Esophagus (tissue), 2 donors: ENCODE data around the gene CHFR. TPM values are rescaled to one million over a fixed set of nuclear protein-coding genes. Genes with fewer than 3 reads are reported as not detected.
"Not testable (repeated sequence)": the region's sequence is repeated elsewhere in the genome, so short reads cannot be mapped to it uniquely, and the experiment has no call there.

Experiments used
- H3K27ac ChIP-seq, 2 donors: one replicate each; pipeline ENCODE4 v1.5.1; 2013; ENCODE audit warnings: low read depth in 2 of 2, mild to moderate bottlenecking in 2 of 2, inconsistent platforms in 1 of 2, low read length in 1 of 2, moderate library complexity in 1 of 2
- H3K27me3 ChIP-seq, 2 donors: one replicate each; pipeline ENCODE4 v1.6.1; 2013; ENCODE audit warnings: low read length in 2 of 2, control low read depth in 1 of 2, mild to moderate bottlenecking in 1 of 2; ENCODE audit not compliant: insufficient read depth in 2 of 2, control insufficient read depth in 1 of 2
- H3K36me3 ChIP-seq, 2 donors: one replicate each; pipeline ENCODE4 v1.6.1; 2013; ENCODE audit warnings: low read length in 1 of 2; ENCODE audit not compliant: control insufficient read depth in 2 of 2, insufficient read depth in 2 of 2
- H3K4me1 ChIP-seq, 2 donors: one replicate each; pipeline ENCODE4 v1.6.1; 2013; ENCODE audit warnings: low read length in 1 of 2; ENCODE audit not compliant: control insufficient read depth in 2 of 2, insufficient read depth in 2 of 2
- H3K4me3 ChIP-seq, 2 donors: one replicate each; pipeline ENCODE4 v1.5.1; 2013; ENCODE audit warnings: low read length in 2 of 2, mild to moderate bottlenecking in 2 of 2, low read depth in 1 of 2, moderate library complexity in 1 of 2
- H3K9me3 ChIP-seq, 2 donors: one replicate each; pipeline ENCODE4 v1.6.1; 2013; ENCODE audit warnings: mild to moderate bottlenecking in 2 of 2, low read depth in 1 of 2, low read length in 1 of 2, moderate library complexity in 1 of 2; ENCODE audit not compliant: control insufficient read depth in 2 of 2, insufficient read depth in 1 of 2
- WGBS, 2 donors: extraction: QIAGEN DNeasy Blood & Tissue Kit; methylation state at CpG; one replicate each; pipeline ENCODE4 v1.1.7; 2013; 5-methylcytosine and 5-hydroxymethylcytosine counted together
- polyA plus RNA-seq, 2 donors: library from polyadenylated mRNA; stranded (reverse); fragments of 200-250 nt; gene quantifications; one replicate each; pipeline ENCODE4 v1.2.3, GENCODE V29; 2013
- donor health status: healthy with polysubstance abuse.
- donor health status: Bipolar disorder and iron deficiency.

The CHFR gene
- 10 to 100 TPM; 20.4 to 30.2 TPM for polyA plus RNA-seq

GRCh38 chr12:132887513-132888351, at the start of gene CHFR:
CHFR (minus strand) TSS chr12:132887605; CDS start chr12:132887328, 277 bp downstream.
- no peaks in the 10 kb centered on the region for H3K4me1 ChIP-seq
- H3K4me3 ChIP-seq = peak within 1 kb of the TSS; percentile 88 to 99
- 1 to 2% methylated on average over 84 of the region's 84 CpGs for WGBS, 2 donors
- no peaks in the 10 kb centered on the region for H3K27me3 ChIP-seq
- H3K36me3 ChIP-seq = peaks cover 0 to 2% of the 10 kb centered on the region in 2 donors
- peak within 1 kb of the TSS; percentile 92 to 98 for H3K27ac ChIP-seq
- H3K9me3 ChIP-seq = no peaks in the 10 kb centered on the region

GRCh38 chr12:132936921-132937320, 49.5 kb upstream of the CHFR start:
- not testable (repeated sequence) for H3K27me3 ChIP-seq, H3K4me1 ChIP-seq, H3K27ac ChIP-seq, H3K4me3 ChIP-seq
- H3K9me3 ChIP-seq = peaks cover 9 to 30% of the 10 kb centered on the region in 2 donors
- H3K36me3 ChIP-seq = peaks cover 3 to 15% of the 10 kb centered on the region in 2 donors
- 96 to 98% methylated on average over 8 of the region's 8 CpGs for WGBS, 2 donors

- Histone ChIP-seq H3K9me3 (peaks cover 4 to 25% of the 10 kb centered on the region in 2 donors), H3K4me1 (no peaks in the 10 kb centered on the region), H3K4me3 (no peak overlapping the region), H3K36me3 (peaks cover 3 to 9% of the 10 kb centered on the region in 2 donors), H3K27ac (no peak overlapping the region), H3K27me3 (no peaks in the 10 kb centered on the region)
- WGBS, 2 donors = 88 to 94% methylated on average over 2 of the region's 2 CpGs
Measured at GRCh38 chr12:132936163-132936562, 48.8 kb upstream of the CHFR start.

GRCh38 chr12:132926415-132926833, 39.0 kb upstream of the CHFR start:
- peaks cover 3% of the 10 kb centered on the region in 2 donors for H3K36me3 ChIP-seq
- 99% methylated on average over 6 of the region's 6 CpGs for WGBS, 2 donors
- H3K27ac ChIP-seq = no peak overlapping the region
- H3K27me3 ChIP-seq = no peaks in the 10 kb centered on the region
- no peaks in the 10 kb centered on the region for H3K4me1 ChIP-seq
- no peak overlapping the region for H3K4me3 ChIP-seq
- peaks cover 31 to 42% of the 10 kb centered on the region in 2 donors for H3K9me3 ChIP-seq

GRCh38 chr12:132925597-132926414, 38.4 kb upstream of the CHFR start:
- Histone ChIP-seq H3K4me3 (peak overlapping the region in 1 of 2 donors; percentile 9), H3K4me1 (no peaks in the 10 kb centered on the region), H3K36me3 (peaks cover 3% of the 10 kb centered on the region in 2 donors), H3K27ac (no peak overlapping the region), H3K9me3 (peaks cover 29 to 40% of the 10 kb centered on the region in 2 donors), H3K27me3 (no peaks in the 10 kb centered on the region)
- 95 to 100% methylated on average over 8 of the region's 8 CpGs for WGBS, 2 donors

GRCh38 chr12:132924356-132924755, 37.0 kb upstream of the CHFR start:
- Histone ChIP-seq H3K4me3 (no peak overlapping the region), H3K4me1 (no peaks in the 10 kb centered on the region), H3K36me3 (peaks cover 3% of the 10 kb centered on the region in 2 donors), H3K9me3 (peaks cover 25 to 37% of the 10 kb centered on the region in 2 donors), H3K27me3 (no peaks in the 10 kb centered on the region), H3K27ac (no peak overlapping the region)
- 96 to 100% methylated on average over 3 of the region's 3 CpGs for WGBS, 2 donors

- Histone ChIP-seq H3K27ac (no peak overlapping the region), H3K4me1 (no peaks in the 10 kb centered on the region), H3K27me3 (no peaks in the 10 kb centered on the region), H3K36me3 (peaks cover 3% of the 10 kb centered on the region in 2 donors), H3K4me3 (no peak overlapping the region), H3K9me3 (peaks cover 28 to 37% of the 10 kb centered on the region in 2 donors)
- WGBS, 2 donors = 39 to 59% methylated on average over 1 of the region's 1 CpG
Measured at GRCh38 chr12:132923356-132923909, 36.0 kb upstream of the CHFR start.

- Histone ChIP-seq H3K27ac (no peak overlapping the region), H3K4me3 (no peak overlapping the region), H3K4me1 (no peaks in the 10 kb centered on the region), H3K36me3 (peaks cover 3% of the 10 kb centered on the region in 2 donors), H3K27me3 (no peaks in the 10 kb centered on the region), H3K9me3 (peaks cover 30 to 38% of the 10 kb centered on the region in 2 donors)
- 95 to 97% methylated on average over 4 of the region's 4 CpGs for WGBS, 2 donors
Measured at GRCh38 chr12:132922676-132923075, 35.3 kb upstream of the CHFR start.

- Histone ChIP-seq H3K9me3 (peaks cover 30 to 40% of the 10 kb centered on the region in 2 donors), H3K4me3 (no peak overlapping the region), H3K36me3 (peaks cover 3% of the 10 kb centered on the region in 2 donors), H3K27me3 (no peaks in the 10 kb centered on the region), H3K27ac (no peak overlapping the region), H3K4me1 (no peaks in the 10 kb centered on the region)
- 75 to 76% methylated on average over 9 of the region's 9 CpGs for WGBS, 2 donors
Measured at GRCh38 chr12:132921685-132922084, 34.3 kb upstream of the CHFR start.
